HepG2 (cell line): ENCODE data around the gene RGS14. TPM values are rescaled to one million over a fixed set of nuclear protein-coding genes. Genes with fewer than 3 reads are reported as not detected.

ENCODE experiments used
- ATF5 ChIP-seq: sonication (generic); formaldehyde crosslinking; IDR thresholded peaks from 2 replicates; pipeline ENCODE4 v1.4.0; 2020; ENCODE audit warnings: mild to moderate bottlenecking, low read depth, missing genetic modification reagents
- E2F1 ChIP-seq: sonication (generic); formaldehyde crosslinking; IDR thresholded peaks from 2 replicates; pipeline ENCODE4 v1.5.0; 2020; ENCODE audit warnings: missing genetic modification reagents
- ELF1 ChIP-seq: sonication (generic); formaldehyde crosslinking; IDR thresholded peaks from 2 replicates; pipeline ENCODE4 v1.4.0; 2020; ENCODE audit warnings: missing genetic modification reagents
- HDAC1 ChIP-seq: sonication (generic); formaldehyde crosslinking; IDR thresholded peaks from 2 replicates; pipeline ENCODE4 v1.5.1; 2020; ENCODE audit warnings: mild to moderate bottlenecking, missing genetic modification reagents
- IRF9 ChIP-seq: sonication (generic); formaldehyde crosslinking; IDR thresholded peaks from 2 replicates; pipeline ENCODE4 v1.8.0; 2022; ENCODE audit warnings: missing genetic modification reagents, mild to moderate bottlenecking, borderline replicate concordance
- MAFG ChIP-seq: sonication (generic); formaldehyde crosslinking; IDR thresholded peaks from 2 replicates; pipeline ENCODE4 v1.5.1; 2020; ENCODE audit warnings: mild to moderate bottlenecking, missing genetic modification reagents
- NONO ChIP-seq, 2 experiments: fragments of 450-650 bp in 1 of 2; sonication (generic) in 1 of 2; formaldehyde crosslinking in 1 of 2; IDR thresholded peaks in 1 of 2; conservative IDR thresholded peaks in 1 of 2; 2 replicates each; pipeline versions ENCODE4 v1.6.1 to v1.8.0; 2017 to 2022; ENCODE audit warnings: mild to moderate bottlenecking in 1 of 2, missing genetic modification reagents in 1 of 2, moderate library complexity in 1 of 2
- ONECUT2 ChIP-seq: sonication (generic); formaldehyde crosslinking; IDR thresholded peaks from 2 replicates; pipeline ENCODE4 v1.4.0; 2020; ENCODE audit warnings: missing genetic modification reagents
- ZBTB1 ChIP-seq: sonication (generic); formaldehyde crosslinking; IDR thresholded peaks from 2 replicates; pipeline ENCODE4 v1.4.0; 2020; ENCODE audit warnings: missing genetic modification reagents, borderline replicate concordance
- ZBTB4 ChIP-seq: sonication (generic); formaldehyde crosslinking; IDR thresholded peaks from 2 replicates; pipeline ENCODE4 v1.4.0; 2020; ENCODE audit warnings: missing genetic modification reagents, mild to moderate bottlenecking, borderline replicate concordance
- ZFP1 ChIP-seq: IDR thresholded peaks from 2 replicates; pipeline ENCODE4 v1.6.1; 2016
- ZFP36L2 ChIP-seq: sonication (generic); formaldehyde crosslinking; IDR thresholded peaks from 2 replicates; pipeline ENCODE4 v1.4.0; 2020; ENCODE audit warnings: missing genetic modification reagents
- ZNF138 ChIP-seq: sonication (generic); formaldehyde crosslinking; IDR thresholded peaks from 2 replicates; pipeline ENCODE4 v1.5.0; 2020; ENCODE audit warnings: mild to moderate bottlenecking, low read depth, missing genetic modification reagents
- ZNF33B ChIP-seq: sonication (generic); formaldehyde crosslinking; IDR thresholded peaks from 2 replicates; pipeline ENCODE4 v1.5.1; 2020; ENCODE audit warnings: mild to moderate bottlenecking, missing genetic modification reagents
- ZNF367 ChIP-seq: sonication (generic); formaldehyde crosslinking; IDR thresholded peaks from 2 replicates; pipeline ENCODE4 v1.4.0; 2020; ENCODE audit warnings: missing genetic modification reagents, borderline replicate concordance
- ZNF574 ChIP-seq: sonication (generic); formaldehyde crosslinking; IDR thresholded peaks from 2 replicates; pipeline ENCODE4 v1.4.0; 2020; ENCODE audit warnings: missing genetic modification reagents
- polyA plus RNA-seq, 8 experiments: library from polyadenylated mRNA; depleted of rRNA in 3 of 8; stranded (reverse) in 7 of 8; unstranded in 1 of 8; fragments of >200 nt; fragmentation: Illumina TruSeq in 4 of 8; extraction: Trizol in 4 of 8; gene quantifications; 2 replicates each; pipeline versions ENCODE4 v1.2.1 to v1.2.3, GENCODE V29; 2011 to 2016; ENCODE audit warnings: low read depth in 4 of 8, missing spikeins in 1 of 8, mixed read lengths in 1 of 8; ENCODE audit not compliant: insufficient read depth in 1 of 8
- total RNA-seq, 5 experiments: library from RNA; depleted of rRNA; stranded (reverse); fragments of >200 nt; fragmentation: Illumina TruSeq; extraction: Trizol; gene quantifications; 2 replicates each; pipeline ENCODE4 v1.2.3, GENCODE V29; 2016; ENCODE audit warnings: low read depth in 1 of 5

The RGS14 gene
- total and polyA plus RNA-seq, 2 of the 13 experiments (the other 11 are each of a cell fraction or from before 2014, with no cell fraction given) = 11.1 to 17.2 TPM

- peak; percentile 93 for TF ChIP-seq ZNF574
- peak; percentile 98 for TF ChIP-seq HDAC1
- TF ChIP-seq ATF5 = no peak
- no peak for TF ChIP-seq ZNF138
- peak; percentile 99 for TF ChIP-seq ELF1 (CRISPR knock-in tag)
- no peak for TF ChIP-seq ZNF367 (CRISPR knock-in tag)
- TF ChIP-seq ZBTB4 (CRISPR knock-in tag) = peak; percentile 73; the same call in 1 of the 2 replicates
- no peak for TF ChIP-seq NONO (IDR thresholded peaks at IDR 0.05)
- no peak; the same call in 1 of the 2 replicates for TF ChIP-seq NONO (CRISPR knock-in tag; conservative IDR thresholded peaks at IDR 0.05)
- TF ChIP-seq IRF9 (CRISPR knock-in tag) = peak; percentile 70; the same call in 1 of the 2 replicates
- no peak for TF ChIP-seq MAFG
- TF ChIP-seq E2F1 (CRISPR knock-in tag) = peak; percentile 92
- no peak; the same call in 1 of the 2 replicates for TF ChIP-seq ONECUT2 (CRISPR knock-in tag)
- 0 out of 2 replicates have a peak, but pooled peaks have one; percentile 36 for TF ChIP-seq ZNF33B (CRISPR knock-in tag)
- TF ChIP-seq ZBTB1 (CRISPR knock-in tag) = no peak
- TF ChIP-seq ZFP36L2 (CRISPR knock-in tag) = no peak
- TF ChIP-seq ZFP1 (CRISPR knock-in tag) = 0 out of 2 replicates have a peak, but pooled peaks have one; percentile 55
Measured at GRCh38 chr5:177351392-177352329, 6.1 kb upstream of the RGS14 start, which contains the start of gene LMAN2 (continued).
